ENCODE data around the gene PRDM13.
A peak's percentile ranks its signal among the peaks of the same experiment; 100 is the strongest.
"Not testable (repeated sequence)": the region's sequence is repeated elsewhere in the genome, so short reads cannot be mapped to it uniquely, and the experiment has no call there.

Gene PRDM13

GRCh38 chr6:99606656-99607415, at the start of gene PRDM13:
Gene PRDM13 (plus strand): TSS chr6:99606833. CDS start chr6:99607035, 202 bp downstream.
- no peak for DNase-seq

- no peak for DNase-seq
Measured at GRCh38 chr6:99559057-99559456, 47.6 kb upstream of the PRDM13 start.

GRCh38 chr6:99560668-99561067, 46.0 kb upstream of the PRDM13 start:
- DNase-seq = no peak

DNA sequence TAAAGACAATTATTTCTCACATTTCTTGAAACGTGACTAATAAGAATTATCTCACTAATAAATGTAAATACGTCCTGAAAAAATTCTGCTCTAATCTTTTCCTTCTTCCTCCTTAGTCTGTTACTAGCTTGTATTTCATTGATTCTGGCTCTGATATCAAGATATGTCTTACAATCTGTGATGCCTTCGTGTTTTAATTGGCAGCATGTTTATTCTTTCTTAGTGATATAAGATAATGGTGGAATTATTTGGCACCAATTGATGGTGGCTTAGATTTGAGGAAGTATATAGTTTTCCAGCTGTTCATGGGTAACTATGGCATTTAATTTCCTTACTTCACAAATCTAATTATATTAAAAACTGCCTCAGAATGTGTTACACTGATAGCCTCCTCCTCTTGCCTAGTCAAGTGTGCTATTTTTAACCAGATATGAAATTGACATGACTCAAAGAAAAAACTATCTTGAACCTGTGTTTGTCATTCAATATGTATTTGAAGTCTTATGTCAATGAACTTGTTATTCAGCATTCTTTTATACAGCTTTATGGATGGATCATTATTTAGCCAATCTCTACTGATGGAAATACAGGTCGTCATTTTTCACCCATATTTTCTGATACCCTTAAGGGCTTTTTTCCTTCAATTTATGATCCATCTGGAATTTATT, 43.4 kb upstream of the PRDM13 start:
- no peak for DNase-seq

DNA sequence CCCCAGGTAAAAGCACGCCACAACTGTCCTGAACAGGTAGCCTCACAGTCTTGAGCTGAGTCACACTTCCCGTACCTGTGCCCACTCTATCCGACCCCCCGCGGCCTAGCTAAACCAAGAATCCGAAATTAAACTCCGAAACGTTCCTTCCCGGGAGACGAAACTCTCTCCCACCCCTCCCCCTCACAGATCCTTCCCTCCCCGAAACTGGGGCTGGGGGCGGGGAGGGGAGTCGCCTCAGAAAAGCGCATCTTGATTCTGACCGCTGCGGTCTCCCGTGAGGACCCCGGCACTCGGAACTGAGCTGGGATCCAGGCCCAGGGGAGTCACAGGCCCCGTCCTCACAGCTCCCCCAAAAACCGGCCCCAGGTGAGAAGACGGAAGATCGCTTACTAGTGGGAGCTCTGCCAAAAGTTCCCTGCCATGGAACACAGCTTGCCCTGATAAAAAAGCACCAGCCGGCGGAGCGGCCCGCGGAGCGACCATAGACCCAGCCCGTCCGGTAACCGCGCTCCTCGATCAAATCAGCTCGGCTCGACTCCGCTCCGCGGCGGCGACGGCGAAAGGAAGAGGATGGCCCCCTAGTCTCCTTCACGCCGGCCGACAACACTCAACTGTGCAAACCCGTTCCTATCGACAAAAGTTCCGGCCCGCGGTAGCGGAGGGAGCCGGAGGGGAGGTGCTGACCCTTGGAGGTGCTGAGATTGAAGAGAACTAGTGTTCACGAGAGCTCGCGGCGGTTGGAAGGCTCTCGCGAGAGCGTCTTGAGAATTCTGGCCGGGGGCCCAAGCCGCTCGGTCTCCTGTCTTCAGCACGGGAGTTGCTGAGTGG, 38.3 kb upstream of the PRDM13 start, which contains the start of gene CCNC:
Gene CCNC, minus strand, starts transcription at position 558 of the 831 bp plus-strand sequence. Its CDS starts 133 bp downstream, at position 425.
- peak; percentile 91 for DNase-seq

- DNase-seq = no peak
Measured at GRCh38 chr6:99573980-99574617, 32.5 kb upstream of the PRDM13 start.

GRCh38 chr6:99575544-99576227, 30.9 kb upstream of the PRDM13 start:
- DNase-seq = no peak

- no peak for DNase-seq
Measured at GRCh38 chr6:99579781-99580180, 26.9 kb upstream of the PRDM13 start.

DNA sequence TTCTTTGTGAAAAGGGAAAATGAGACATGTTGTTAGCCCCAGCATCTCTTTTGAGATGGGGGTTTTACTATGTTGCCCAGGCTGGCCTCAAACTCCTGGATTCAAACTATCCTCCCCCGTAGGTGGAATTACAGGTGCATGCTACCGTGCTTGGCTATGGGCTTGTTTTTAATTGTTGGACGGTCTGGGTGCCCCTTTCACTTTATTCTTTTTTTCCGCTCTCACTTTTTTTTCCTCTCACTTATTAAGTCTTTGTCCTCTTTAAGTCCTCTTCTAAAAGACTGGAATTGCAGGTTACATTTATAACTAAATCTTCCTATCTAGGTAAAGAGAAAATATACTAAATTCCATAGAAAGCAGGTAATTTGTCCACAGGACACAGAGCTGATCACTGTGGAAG, 18.8 kb upstream of the PRDM13 start:
- DNase-seq = no peak

- DNase-seq = peak; percentile 54
Measured at GRCh38 chr6:99588618-99589289, 17.9 kb upstream of the PRDM13 start.

DNA sequence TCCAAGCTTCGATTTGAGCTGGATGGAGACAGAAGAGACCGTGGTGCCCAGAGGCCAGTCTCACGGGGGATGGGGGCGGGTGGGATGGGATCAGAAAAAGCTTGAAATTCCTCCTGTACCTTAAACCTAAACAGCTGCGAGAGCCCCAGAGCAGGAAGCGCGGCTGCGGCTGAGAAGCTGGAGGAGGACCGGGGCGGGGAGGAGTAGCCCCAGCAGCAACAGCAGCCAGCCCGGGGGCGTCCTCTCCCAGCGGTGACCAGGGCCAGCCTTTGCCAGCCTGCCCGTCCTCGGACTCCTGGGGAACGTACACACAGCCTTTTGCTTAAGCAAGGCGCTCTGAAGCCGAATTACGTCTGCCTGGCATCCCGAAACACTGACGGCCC, 17.4 kb upstream of the PRDM13 start:
- DNase-seq = no peak

GRCh38 chr6:99589907-99590493, 16.6 kb upstream of the PRDM13 start:
- no peak for DNase-seq

GRCh38 chr6:99590728-99591672, 15.6 kb upstream of the PRDM13 start:
- DNase-seq = no peak

GRCh38 chr6:99591673-99592364, 14.8 kb upstream of the PRDM13 start:
- no peak for DNase-seq

DNA sequence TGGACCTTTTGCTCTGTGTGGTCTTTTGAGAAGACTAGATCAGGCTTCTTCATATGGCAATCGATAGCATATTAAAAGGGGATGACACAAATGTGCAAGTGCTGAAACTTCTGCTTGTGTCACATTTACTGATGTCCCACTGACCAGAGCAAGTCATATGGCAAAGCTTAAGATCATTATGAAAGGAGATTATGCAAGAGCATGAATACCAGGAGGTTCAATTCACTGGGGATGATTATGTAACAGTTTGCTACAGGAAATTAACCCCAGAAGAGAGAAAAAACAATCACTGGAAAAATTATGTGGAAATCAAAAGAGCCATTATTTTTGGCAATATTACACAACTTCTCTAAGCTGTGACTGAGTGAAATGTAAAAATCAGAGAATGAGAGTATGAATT, 13.7 kb upstream of the PRDM13 start:
- DNase-seq = no peak

GRCh38 chr6:99594696-99595095, 11.9 kb upstream of the PRDM13 start:
- DNase-seq = not testable (repeated sequence)

DNA sequence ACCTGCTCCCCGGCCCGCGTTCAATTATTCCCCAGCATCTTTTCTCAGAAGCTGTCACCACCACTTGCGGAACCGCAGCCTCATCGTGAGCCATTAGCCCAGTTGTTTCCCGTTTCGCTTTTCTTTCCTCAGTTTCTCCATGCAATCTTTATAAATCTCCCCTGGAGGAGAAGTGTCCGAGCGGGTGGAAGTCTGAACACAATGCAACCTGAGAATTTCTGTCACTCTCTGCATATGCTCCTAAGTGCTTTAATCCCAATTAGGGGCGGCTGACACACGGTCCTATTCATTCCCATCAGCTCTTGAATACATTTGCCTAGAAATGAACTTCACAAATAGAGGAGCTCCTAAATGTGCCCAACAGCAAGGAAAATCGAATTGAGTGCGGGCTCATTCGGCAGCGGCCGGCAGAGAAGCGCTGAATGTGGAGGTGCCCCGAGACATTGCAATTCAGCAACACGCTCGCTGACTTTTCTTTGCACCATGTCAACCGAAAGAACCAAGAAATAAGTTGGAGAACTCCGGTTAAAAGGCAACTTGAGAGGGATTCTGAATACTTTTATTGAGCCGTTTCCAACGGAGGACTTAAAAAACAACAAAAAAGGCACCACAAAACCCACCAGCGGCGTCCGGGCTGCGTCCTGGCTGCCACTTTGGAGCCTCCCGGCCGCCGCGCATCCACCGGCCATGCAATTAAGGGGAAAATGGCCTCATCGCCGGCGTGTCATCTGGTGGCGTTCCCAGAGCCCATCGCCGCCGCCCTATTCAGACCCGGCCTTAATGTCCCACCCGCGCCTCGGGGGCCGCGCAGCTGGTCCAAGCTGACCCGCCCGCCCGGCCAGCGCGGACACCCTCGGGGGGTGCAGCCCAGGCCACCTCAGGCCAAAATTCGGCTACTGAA, 3.9 kb upstream of the PRDM13 start:
- DNase-seq = no peak

- DNase-seq = no peak
Measured at GRCh38 chr6:99603421-99604165, 3.0 kb upstream of the PRDM13 start.
